HL-60 (cell line): ENCODE measurements around the gene CFAP45.

Experiments used
- DNase-seq, 2 experiments: peaks; one replicate each; pipeline ENCODE4 v3.0.0-alpha.2; 2010 to 2020; ENCODE audit warnings: low read depth in 1 of 2, low spot score in 1 of 2
- H3K27ac ChIP-seq: fragments of 250-450 bp; sonication (Bioruptor Pico); replicated peaks from 2 replicates; pipeline ENCODE4 v1.5.1; 2020; ENCODE audit warnings: mild to moderate bottlenecking, moderate library complexity
- H3K27me3 ChIP-seq: fragments of 250-450 bp; sonication (Bioruptor Pico); 2 replicates; pipeline ENCODE4 v1.5.1; 2021; ENCODE audit warnings: mild to moderate bottlenecking, moderate library complexity; ENCODE audit not compliant: insufficient read depth, poor library complexity, severe bottlenecking
- H3K4me3 ChIP-seq: replicated peaks from 2 replicates; pipeline ENCODE4 v1.5.1; 2011; ENCODE audit warnings: mild to moderate bottlenecking, control low read depth, low read length; ENCODE audit not compliant: insufficient read depth
- CTCF ChIP-seq: IDR thresholded peaks from one replicate; pipeline ENCODE4 v1.5.1; 2011; ENCODE audit warnings: low read length, control low read depth, inconsistent platforms; ENCODE audit not compliant: insufficient read depth
- GABPA ChIP-seq: IDR thresholded peaks from 2 replicates; pipeline ENCODE4 v1.6.1; 2012; ENCODE audit warnings: low read depth
- POLR2AphosphoS5 ChIP-seq: IDR thresholded peaks from 2 replicates; pipeline ENCODE4 v1.6.1; 2012; ENCODE audit warnings: low read depth
- REST ChIP-seq: IDR thresholded peaks from 2 replicates; pipeline ENCODE4 v1.6.1; 2012; ENCODE audit warnings: low read depth; ENCODE audit not compliant: insufficient replicate concordance
- SPI1 ChIP-seq: IDR thresholded peaks from 2 replicates; pipeline ENCODE4 v1.6.1; 2012; ENCODE audit warnings: low read depth, mild to moderate bottlenecking, borderline replicate concordance

Gene CFAP45

GRCh38 chr1:159915571-159916241 lies 15.7 kb upstream of the CFAP45 start:
- H3K4me3 ChIP-seq, result no peak overlapping the region
- no peaks in the 10 kb centered on the region for H3K27me3 ChIP-seq
- TF ChIP-seq REST (no peak), SPI1 (no peak), CTCF (no peak), POLR2AphosphoS5 (no peak; the same call in 1 of the 2 replicates), GABPA (no peak)
- no peak overlapping the region; the same call in 1 of the 2 replicates for H3K27ac ChIP-seq
- DNase-seq, result no peak

- TF ChIP-seq REST (no peak), GABPA (no peak), SPI1 (no peak), POLR2AphosphoS5 (no peak), CTCF (no peak)
Observed at GRCh38 chr1:159914252-159915018, 14.5 kb upstream of the CFAP45 start.

GRCh38 chr1:159913451-159914192 lies 13.7 kb upstream of the CFAP45 start:
- no peak for TF ChIP-seq POLR2AphosphoS5
- TF ChIP-seq CTCF, result no peak
- TF ChIP-seq SPI1, result no peak
- Histone ChIP-seq H3K27me3 (no peaks in the 10 kb centered on the region), H3K27ac (no peak overlapping the region), H3K4me3 (no peak overlapping the region)
- no peak for DNase-seq

More at GRCh38 chr1:159914252-159915018, 14.5 kb upstream of the CFAP45 start:
- H3K4me3 ChIP-seq, result no peak overlapping the region
- no peak for DNase-seq
- H3K27ac ChIP-seq, result no peak overlapping the region
- H3K27me3 ChIP-seq, result no peaks in the 10 kb centered on the region
